DOHH2 (cell line): Measurements from ENCODE around the gene TSPAN14.

Experiments used
- EZH2phosphoT487 ChIP-seq: fragments of 200-600 bp; sonication (generic); IDR thresholded peaks from 2 replicates; pipeline ENCODE4 v1.6.1; 2017; ENCODE audit warnings: borderline replicate concordance, mild to moderate bottlenecking, antibody characterized with exemption, low read length, moderate library complexity, mixed read lengths
- TF ChIP-seq, protein P1 (sequence below): fragments of 200-600 bp; sonication (generic); IDR thresholded peaks from one replicate; pipeline ENCODE4 v1.5.1; 2014; ENCODE audit warnings: antibody characterized with exemption, mild to moderate bottlenecking, low read depth, low read length; ENCODE audit not compliant: poor library complexity, severe bottlenecking

DNA sequence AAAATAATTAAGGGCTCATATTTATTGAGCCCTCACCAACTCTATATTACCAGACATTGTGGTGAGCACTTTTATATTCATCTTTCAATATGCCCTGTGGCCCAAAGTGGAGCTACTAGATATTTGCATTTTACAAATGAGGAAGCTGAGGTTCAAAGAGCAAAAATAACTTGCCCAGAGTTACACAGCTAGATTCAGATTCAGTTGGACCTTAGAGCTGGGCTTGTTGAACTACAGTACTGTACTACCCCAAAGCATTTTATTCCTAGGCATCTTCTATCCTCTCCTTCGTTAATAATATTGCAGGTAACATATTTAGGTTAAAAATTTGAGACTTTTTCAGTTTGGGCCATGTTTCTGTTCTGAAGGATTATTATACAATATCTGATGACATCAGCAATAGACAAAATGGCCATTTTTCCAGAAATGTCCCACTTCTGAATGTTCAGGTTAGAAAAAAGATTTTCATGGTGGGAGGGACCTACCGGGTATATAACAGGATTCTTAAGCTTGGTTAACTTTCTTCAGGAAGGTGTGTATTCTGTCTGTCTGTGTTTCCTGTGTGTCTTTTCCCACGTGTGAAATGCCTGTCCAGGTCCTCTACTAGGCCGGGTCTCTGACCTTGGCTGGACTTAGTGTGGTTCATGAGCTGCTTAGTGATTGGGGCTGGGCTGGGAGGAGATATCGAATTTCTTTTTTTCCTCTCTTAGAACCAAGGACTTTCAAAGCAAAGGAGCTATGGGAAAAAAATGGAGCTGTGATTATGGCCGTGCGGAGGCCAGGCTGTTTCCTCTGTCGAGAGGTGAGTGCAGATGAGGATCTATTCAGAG, 32.2 kb upstream of the TSPAN14 start:
- TF ChIP-seq, protein P1, sequence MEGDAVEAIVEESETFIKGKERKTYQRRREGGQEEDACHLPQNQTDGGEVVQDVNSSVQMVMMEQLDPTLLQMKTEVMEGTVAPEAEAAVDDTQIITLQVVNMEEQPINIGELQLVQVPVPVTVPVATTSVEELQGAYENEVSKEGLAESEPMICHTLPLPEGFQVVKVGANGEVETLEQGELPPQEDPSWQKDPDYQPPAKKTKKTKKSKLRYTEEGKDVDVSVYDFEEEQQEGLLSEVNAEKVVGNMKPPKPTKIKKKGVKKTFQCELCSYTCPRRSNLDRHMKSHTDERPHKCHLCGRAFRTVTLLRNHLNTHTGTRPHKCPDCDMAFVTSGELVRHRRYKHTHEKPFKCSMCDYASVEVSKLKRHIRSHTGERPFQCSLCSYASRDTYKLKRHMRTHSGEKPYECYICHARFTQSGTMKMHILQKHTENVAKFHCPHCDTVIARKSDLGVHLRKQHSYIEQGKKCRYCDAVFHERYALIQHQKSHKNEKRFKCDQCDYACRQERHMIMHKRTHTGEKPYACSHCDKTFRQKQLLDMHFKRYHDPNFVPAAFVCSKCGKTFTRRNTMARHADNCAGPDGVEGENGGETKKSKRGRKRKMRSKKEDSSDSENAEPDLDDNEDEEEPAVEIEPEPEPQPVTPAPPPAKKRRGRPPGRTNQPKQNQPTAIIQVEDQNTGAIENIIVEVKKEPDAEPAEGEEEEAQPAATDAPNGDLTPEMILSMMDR: no peak
- no peak for TF ChIP-seq EZH2phosphoT487
